IPS-18a (cell line): ENCODE data around the gene ACTG2.

Experiments
- H3K27ac ChIP-seq: one replicate; pipeline ENCODE4 v1.5.1; 2013; ENCODE audit warnings: low read length
- H3K27me3 ChIP-seq: one replicate; pipeline ENCODE4 v1.6.1; 2013; ENCODE audit warnings: mild to moderate bottlenecking, low read length; ENCODE audit not compliant: control insufficient read depth, insufficient read depth
- H3K36me3 ChIP-seq: one replicate; pipeline ENCODE4 v1.6.1; 2013; ENCODE audit warnings: low read depth, low read length; ENCODE audit not compliant: control insufficient read depth
- H3K4me1 ChIP-seq: one replicate; pipeline ENCODE4 v1.6.1; 2013; ENCODE audit warnings: low read depth, low read length; ENCODE audit not compliant: control insufficient read depth
- H3K4me3 ChIP-seq: one replicate; pipeline ENCODE4 v1.5.1; 2013; ENCODE audit warnings: low read length
- H3K9ac ChIP-seq: one replicate; pipeline ENCODE4 v1.6.1; 2013; ENCODE audit warnings: mild to moderate bottlenecking, low read length, moderate library complexity
- H3K9me3 ChIP-seq: one replicate; pipeline ENCODE4 v1.6.1; 2013; ENCODE audit warnings: low read depth, low read length; ENCODE audit not compliant: control insufficient read depth

ACTG2 gene

GRCh38 chr2:73906847-73907505, 14.2 kb downstream of the ACTG2 start:
- Histone ChIP-seq H3K27me3 (peaks cover 3% of the 10 kb centered on the region), H3K9me3 (no peaks in the 10 kb centered on the region), H3K4me3 (no peak overlapping the region), H3K27ac (no peak overlapping the region), H3K36me3 (no peaks in the 10 kb centered on the region), H3K4me1 (no peaks in the 10 kb centered on the region), H3K9ac (no peak overlapping the region)

- no peaks in the 10 kb centered on the region for H3K4me1 ChIP-seq
- no peak overlapping the region for H3K27ac ChIP-seq
- H3K9ac ChIP-seq = no peak overlapping the region
- H3K27me3 ChIP-seq = no peaks in the 10 kb centered on the region
- H3K9me3 ChIP-seq = no peaks in the 10 kb centered on the region
- no peaks in the 10 kb centered on the region for H3K36me3 ChIP-seq
- H3K4me3 ChIP-seq = no peak overlapping the region
These were observed 15.1 kb downstream of the ACTG2 start for GRCh38 chr2:73907840-73908452.

GRCh38 chr2:73908689-73909652, 16.2 kb downstream of the ACTG2 start:
- no peak overlapping the region for H3K27ac ChIP-seq
- H3K27me3 ChIP-seq = no peaks in the 10 kb centered on the region
- no peaks in the 10 kb centered on the region for H3K9me3 ChIP-seq
- H3K4me3 ChIP-seq = no peak overlapping the region
- no peaks in the 10 kb centered on the region for H3K36me3 ChIP-seq
- H3K4me1 ChIP-seq = no peaks in the 10 kb centered on the region
- no peak overlapping the region for H3K9ac ChIP-seq

GRCh38 chr2:73910873-73911547, 18.2 kb downstream of the ACTG2 start:
- no peak overlapping the region for H3K9ac ChIP-seq
- H3K36me3 ChIP-seq = no peaks in the 10 kb centered on the region
- no peaks in the 10 kb centered on the region for H3K27me3 ChIP-seq
- no peaks in the 10 kb centered on the region for H3K9me3 ChIP-seq
- no peaks in the 10 kb centered on the region for H3K4me1 ChIP-seq
- H3K27ac ChIP-seq = no peak overlapping the region
- H3K4me3 ChIP-seq = no peak overlapping the region

- H3K4me3 ChIP-seq = no peak overlapping the region
- H3K27me3 ChIP-seq = no peaks in the 10 kb centered on the region
- H3K36me3 ChIP-seq = no peaks in the 10 kb centered on the region
These were observed 18.9 kb downstream of the ACTG2 start for GRCh38 chr2:73911548-73912208.

GRCh38 chr2:73913414-73914054, 20.7 kb downstream of the ACTG2 start:
- H3K4me3 ChIP-seq = no peak overlapping the region
- H3K9ac ChIP-seq = no peak overlapping the region
- H3K27me3 ChIP-seq = no peaks in the 10 kb centered on the region
- H3K36me3 ChIP-seq = no peaks in the 10 kb centered on the region
- no peaks in the 10 kb centered on the region for H3K4me1 ChIP-seq
- H3K27ac ChIP-seq = no peak overlapping the region
- no peaks in the 10 kb centered on the region for H3K9me3 ChIP-seq

More at GRCh38 chr2:73911548-73912208, 18.9 kb downstream of the ACTG2 start:
- Histone ChIP-seq H3K9me3 (no peaks in the 10 kb centered on the region), H3K4me1 (no peaks in the 10 kb centered on the region), H3K27ac (no peak overlapping the region), H3K9ac (no peak overlapping the region)

GRCh38 chr2:73914667-73915066, 21.9 kb downstream of the ACTG2 start:
- Histone ChIP-seq H3K27ac (no peak overlapping the region), H3K9ac (no peak overlapping the region), H3K27me3 (peaks cover 5% of the 10 kb centered on the region), H3K9me3 (no peaks in the 10 kb centered on the region), H3K4me3 (no peak overlapping the region), H3K36me3 (no peaks in the 10 kb centered on the region), H3K4me1 (no peaks in the 10 kb centered on the region)

- Histone ChIP-seq H3K9ac (no peak overlapping the region), H3K36me3 (no peaks in the 10 kb centered on the region), H3K4me3 (no peak overlapping the region), H3K4me1 (no peaks in the 10 kb centered on the region), H3K9me3 (no peaks in the 10 kb centered on the region), H3K27me3 (peaks cover 5% of the 10 kb centered on the region), H3K27ac (no peak overlapping the region)
These were observed 22.7 kb downstream of the ACTG2 start for GRCh38 chr2:73915437-73915993.

- no peaks in the 10 kb centered on the region for H3K9me3 ChIP-seq
- no peak overlapping the region for H3K27ac ChIP-seq
- no peak overlapping the region for H3K9ac ChIP-seq
These were observed 23.9 kb downstream of the ACTG2 start for GRCh38 chr2:73916666-73917065.

GRCh38 chr2:73917296-73917695, 24.5 kb downstream of the ACTG2 start:
- Histone ChIP-seq H3K4me1 (peaks cover 3% of the 10 kb centered on the region), H3K27ac (no peak overlapping the region), H3K27me3 (peaks cover 5% of the 10 kb centered on the region), H3K4me3 (no peak overlapping the region), H3K36me3 (no peaks in the 10 kb centered on the region), H3K9ac (no peak overlapping the region), H3K9me3 (no peaks in the 10 kb centered on the region)

More at GRCh38 chr2:73916666-73917065, 23.9 kb downstream of the ACTG2 start:
- Histone ChIP-seq H3K4me3 (no peak overlapping the region), H3K4me1 (peaks cover 3% of the 10 kb centered on the region), H3K36me3 (no peaks in the 10 kb centered on the region), H3K27me3 (peaks cover 5% of the 10 kb centered on the region)
